NT2/D1 (cell line): ENCODE results near the gene LEMD1.
A peak's percentile ranks its signal among the peaks of the same experiment; 100 is the strongest.

ENCODE experiments used
- DNase-seq: peaks from one replicate; pipeline ENCODE4 v3.0.0-alpha.2; 2011; ENCODE audit warnings: low read depth, low spot score
- H3K27me3 ChIP-seq: 2 replicates; pipeline ENCODE4 v1.6.0; 2011; ENCODE audit warnings: mild to moderate bottlenecking; ENCODE audit not compliant: insufficient read length, insufficient read depth
- H3K36me3 ChIP-seq: 2 replicates; pipeline ENCODE4 v1.6.1; 2011; ENCODE audit warnings: mild to moderate bottlenecking, low read length, mixed read lengths; ENCODE audit not compliant: insufficient read depth, insufficient read length
- H3K4me1 ChIP-seq: 2 replicates; pipeline ENCODE4 v1.5.1; 2011; ENCODE audit not compliant: insufficient read depth, insufficient read length
- H3K4me3 ChIP-seq: 2 replicates; pipeline ENCODE4 v1.5.1; 2011; ENCODE audit warnings: low read depth; ENCODE audit not compliant: insufficient read length
- H3K9ac ChIP-seq: 2 replicates; pipeline ENCODE4 v1.6.0; 2011; ENCODE audit warnings: low read depth; ENCODE audit not compliant: insufficient read length
- H3K9me3 ChIP-seq: 2 replicates; pipeline ENCODE4 v1.5.1; 2011; ENCODE audit warnings: mild to moderate bottlenecking, low read length; ENCODE audit not compliant: insufficient read depth
- SUZ12 ChIP-seq: IDR thresholded peaks from 2 replicates; pipeline ENCODE4 v1.6.1; 2011; ENCODE audit not compliant: insufficient read length, insufficient read depth; ENCODE audit errors: extremely low read depth
- YY1 ChIP-seq: IDR thresholded peaks from 2 replicates; pipeline ENCODE4 v1.6.1; 2011; ENCODE audit not compliant: insufficient read length, insufficient read depth
- ZNF274 ChIP-seq: IDR thresholded peaks from 2 replicates; pipeline ENCODE4 v1.6.1; 2011; ENCODE audit warnings: mild to moderate bottlenecking, low read depth, low read length

LEMD1 gene

GRCh38 chr1:205446828-205447227 is 25.0 kb upstream of the LEMD1 start:
- Histone ChIP-seq H3K4me3 (no peak overlapping the region), H3K9ac (peak overlapping the region; percentile 82), H3K9me3 (no peaks in the 10 kb centered on the region), H3K36me3 (peaks cover 19% of the 10 kb centered on the region), H3K27me3 (no peaks in the 10 kb centered on the region), H3K4me1 (peaks cover 52% of the 10 kb centered on the region)
- TF ChIP-seq YY1 (no peak), SUZ12 (no peak), ZNF274 (no peak)
- no peak for DNase-seq

GRCh38 chr1:205445646-205445935 is 23.7 kb upstream of the LEMD1 start:
- DNase-seq: no peak
- TF ChIP-seq ZNF274 (no peak), YY1 (no peak)
- H3K27me3 ChIP-seq: no peaks in the 10 kb centered on the region
- H3K4me1 ChIP-seq: peaks cover 59% of the 10 kb centered on the region
- no peaks in the 10 kb centered on the region for H3K9me3 ChIP-seq
- peak overlapping the region; percentile 82 for H3K9ac ChIP-seq
- no peak overlapping the region for H3K4me3 ChIP-seq
- peaks cover 20% of the 10 kb centered on the region for H3K36me3 ChIP-seq

GRCh38 chr1:205444931-205445645 is 23.2 kb upstream of the LEMD1 start:
- H3K9ac ChIP-seq: peak overlapping the region; percentile 82
- TF ChIP-seq ZNF274: no peak
- no peak for TF ChIP-seq YY1
- no peak for TF ChIP-seq SUZ12
- H3K27me3 ChIP-seq: no peaks in the 10 kb centered on the region
- peaks cover 25% of the 10 kb centered on the region for H3K36me3 ChIP-seq
- no peaks in the 10 kb centered on the region for H3K9me3 ChIP-seq
- no peak overlapping the region for H3K4me3 ChIP-seq
- peaks cover 62% of the 10 kb centered on the region for H3K4me1 ChIP-seq
- DNase-seq: peak; percentile 99

- Histone ChIP-seq H3K36me3 (peaks cover 26% of the 10 kb centered on the region), H3K9ac (peak overlapping the region; percentile 75), H3K4me3 (no peak overlapping the region), H3K27me3 (no peaks in the 10 kb centered on the region), H3K9me3 (no peaks in the 10 kb centered on the region), H3K4me1 (peaks cover 64% of the 10 kb centered on the region)
- TF ChIP-seq YY1 (no peak), ZNF274 (no peak), SUZ12 (no peak)
- no peak for DNase-seq
Observed at GRCh38 chr1:205444300-205444930, 22.6 kb upstream of the LEMD1 start.

- H3K36me3 ChIP-seq: peaks cover 26% of the 10 kb centered on the region
- DNase-seq: no peak
- no peaks in the 10 kb centered on the region for H3K9me3 ChIP-seq
- H3K4me1 ChIP-seq: peaks cover 66% of the 10 kb centered on the region
- no peak for TF ChIP-seq SUZ12
- TF ChIP-seq ZNF274: no peak
- TF ChIP-seq YY1: no peak
- H3K9ac ChIP-seq: peak overlapping the region; percentile 75
- H3K27me3 ChIP-seq: no peaks in the 10 kb centered on the region
- no peak overlapping the region for H3K4me3 ChIP-seq
Observed at GRCh38 chr1:205443585-205444299, 21.9 kb upstream of the LEMD1 start.

GRCh38 chr1:205442051-205442725 is 20.3 kb upstream of the LEMD1 start:
- TF ChIP-seq YY1 (no peak), ZNF274 (no peak), SUZ12 (no peak)
- DNase-seq: no peak
- Histone ChIP-seq H3K9ac (peak overlapping the region; percentile 27), H3K9me3 (no peaks in the 10 kb centered on the region), H3K4me1 (peaks cover 63% of the 10 kb centered on the region), H3K27me3 (no peaks in the 10 kb centered on the region), H3K4me3 (no peak overlapping the region), H3K36me3 (peaks cover 26% of the 10 kb centered on the region)

- TF ChIP-seq ZNF274 (no peak), YY1 (no peak), SUZ12 (no peak)
- Histone ChIP-seq H3K4me1 (peaks cover 63% of the 10 kb centered on the region), H3K9me3 (no peaks in the 10 kb centered on the region), H3K36me3 (peaks cover 21% of the 10 kb centered on the region), H3K4me3 (no peak overlapping the region), H3K27me3 (no peaks in the 10 kb centered on the region), H3K9ac (peak overlapping the region; percentile 27)
- DNase-seq: no peak
Observed at GRCh38 chr1:205441716-205442050, 19.8 kb upstream of the LEMD1 start.
